GM12874 (cell line): ENCODE results near the gene LAPTM5.

Source experiments
- CTCF ChIP-seq: IDR thresholded peaks from 2 replicates; pipeline ENCODE4 v1.5.1; 2011; ENCODE audit warnings: low read depth, mild to moderate bottlenecking, control low read depth, low read length, moderate library complexity; ENCODE audit not compliant: insufficient read depth

The LAPTM5 gene

GRCh38 chr1:30716646-30717045, 40.9 kb downstream of the LAPTM5 start:
- no peak for TF ChIP-seq CTCF

GRCh38 chr1:30715886-30716285, 41.7 kb downstream of the LAPTM5 start:
- TF ChIP-seq CTCF: no peak

- TF ChIP-seq CTCF: peak; percentile 59
These were observed 42.4 kb downstream of the LAPTM5 start for GRCh38 chr1:30715216-30715615.

- no peak for TF ChIP-seq CTCF
These were observed 43.0 kb downstream of the LAPTM5 start for GRCh38 chr1:30714536-30715090.

- no peak for TF ChIP-seq CTCF
These were observed 43.5 kb downstream of the LAPTM5 start for GRCh38 chr1:30714025-30714424.

- no peak for TF ChIP-seq CTCF
These were observed 44.3 kb downstream of the LAPTM5 start for GRCh38 chr1:30713311-30713710.

GRCh38 chr1:30712583-30712982, 45.0 kb downstream of the LAPTM5 start:
- no peak for TF ChIP-seq CTCF

GRCh38 chr1:30710407-30710806, 47.2 kb downstream of the LAPTM5 start:
- no peak for TF ChIP-seq CTCF
